NCI-H2081 (cell line): ENCODE data around the gene XKR7.
"Not testable (repeated sequence)": the region's sequence is repeated elsewhere in the genome, so short reads cannot be mapped to it uniquely, and the experiment has no call there.

Experiments used
- DNase-seq, 2 experiments: peaks; one replicate each; lab custom pipeline; 2025; lab: John Stamatoyannopoulos, UW

XKR7 gene, protein sequence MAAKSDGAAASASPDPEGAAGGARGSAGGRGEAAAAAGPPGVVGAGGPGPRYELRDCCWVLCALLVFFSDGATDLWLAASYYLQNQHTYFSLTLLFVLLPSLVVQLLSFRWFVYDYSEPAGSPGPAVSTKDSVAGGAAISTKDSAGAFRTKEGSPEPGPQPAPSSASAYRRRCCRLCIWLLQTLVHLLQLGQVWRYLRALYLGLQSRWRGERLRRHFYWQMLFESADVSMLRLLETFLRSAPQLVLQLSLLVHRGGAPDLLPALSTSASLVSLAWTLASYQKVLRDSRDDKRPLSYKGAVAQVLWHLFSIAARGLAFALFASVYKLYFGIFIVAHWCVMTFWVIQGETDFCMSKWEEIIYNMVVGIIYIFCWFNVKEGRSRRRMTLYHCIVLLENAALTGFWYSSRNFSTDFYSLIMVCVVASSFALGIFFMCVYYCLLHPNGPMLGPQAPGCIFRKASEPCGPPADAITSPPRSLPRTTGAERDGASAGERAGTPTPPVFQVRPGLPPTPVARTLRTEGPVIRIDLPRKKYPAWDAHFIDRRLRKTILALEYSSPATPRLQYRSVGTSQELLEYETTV

DNA sequence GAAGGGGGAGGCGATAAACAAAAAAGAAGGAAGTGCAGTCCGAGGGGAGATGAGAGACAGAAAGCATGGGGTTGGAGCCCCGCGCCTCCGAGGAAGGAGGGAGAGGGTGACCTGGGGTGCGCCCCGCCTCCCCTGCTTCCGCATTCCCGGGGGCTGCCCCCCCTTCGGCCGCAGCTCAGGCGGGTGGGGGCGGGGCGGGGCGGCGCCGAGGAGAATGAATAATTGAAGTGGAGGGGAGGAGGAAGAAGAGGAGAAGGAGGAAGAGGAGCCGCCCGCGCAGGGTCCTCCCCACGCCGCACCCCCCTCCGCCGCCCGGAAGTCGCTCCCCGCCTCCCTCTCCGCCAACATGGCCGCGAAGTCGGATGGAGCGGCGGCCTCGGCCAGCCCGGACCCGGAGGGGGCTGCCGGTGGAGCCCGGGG, at the start of gene XKR7:
Gene XKR7, plus strand, starts transcription at position 322 of the 420 bp plus-strand sequence. Its CDS starts 25 bp downstream, at position 347.
- peak; percentile 53 to 56 for DNase-seq

DNA sequence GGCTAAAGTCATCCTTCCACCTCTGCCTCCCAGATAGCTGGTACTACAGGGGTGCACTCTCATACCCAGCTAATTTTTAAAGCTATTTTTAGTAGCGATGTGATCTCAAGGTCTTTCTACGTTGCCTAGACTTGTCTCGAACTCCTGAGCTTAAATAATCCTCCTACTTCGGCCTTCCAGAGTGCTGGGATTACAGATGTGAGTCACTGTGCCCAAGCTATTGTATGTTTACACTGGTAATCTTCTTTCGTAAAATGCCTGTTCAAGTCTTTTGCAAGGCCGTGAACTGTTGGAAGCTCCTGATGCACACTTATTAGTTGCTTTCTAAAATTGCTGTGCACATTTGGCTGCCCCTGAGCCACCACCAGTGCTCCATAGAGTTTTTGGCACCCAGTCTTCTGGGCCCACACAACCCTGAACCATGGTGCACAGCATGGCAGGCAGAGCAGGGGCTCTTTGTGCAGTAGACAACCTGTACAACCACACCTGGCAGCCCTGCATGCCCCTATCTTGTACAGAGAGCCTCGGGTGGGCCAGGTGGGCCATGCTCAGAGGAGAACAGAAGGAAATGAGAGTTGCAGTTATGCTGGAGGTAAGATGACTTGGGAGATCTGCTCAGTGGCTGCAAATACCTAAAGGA, 49.4 kb upstream of the XKR7 start:
- DNase-seq: no peak

DNA sequence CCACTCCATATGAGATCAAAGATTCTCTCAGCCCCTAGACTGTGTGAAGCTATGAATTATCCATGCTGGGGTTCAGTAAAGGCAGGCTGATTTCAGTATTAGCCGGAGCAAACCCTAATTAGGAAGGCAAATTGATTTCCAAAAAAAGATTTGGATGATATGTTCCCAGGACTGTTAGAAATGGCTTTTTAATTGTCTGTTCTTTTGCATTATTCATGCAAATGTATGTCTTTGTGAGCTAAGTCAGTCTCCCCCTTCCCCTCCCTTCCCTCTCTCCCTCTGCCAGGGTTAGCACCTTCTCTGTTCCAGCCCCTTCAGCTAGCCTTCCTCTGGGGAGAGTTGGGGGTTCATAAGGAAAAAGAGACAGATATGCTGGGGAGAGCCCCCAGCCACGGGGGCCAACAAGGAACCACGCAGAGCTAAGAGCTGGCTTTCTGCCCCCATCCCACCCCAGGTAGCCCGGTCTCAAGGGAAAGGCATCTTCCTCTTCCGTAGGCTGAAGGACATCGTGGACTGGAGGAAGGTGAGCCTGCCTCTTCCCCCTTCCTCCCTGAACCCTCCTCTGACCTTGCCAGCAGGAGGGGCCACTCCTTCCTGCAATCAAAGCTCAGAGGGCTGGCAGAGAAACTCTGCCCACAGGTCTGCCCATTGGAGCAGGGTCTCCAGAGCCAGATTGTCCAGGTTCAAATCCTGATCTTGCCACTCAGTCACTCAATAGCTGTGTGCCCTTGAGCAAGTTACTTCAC, 48.4 kb upstream of the XKR7 start:
- DNase-seq: no peak

DNA sequence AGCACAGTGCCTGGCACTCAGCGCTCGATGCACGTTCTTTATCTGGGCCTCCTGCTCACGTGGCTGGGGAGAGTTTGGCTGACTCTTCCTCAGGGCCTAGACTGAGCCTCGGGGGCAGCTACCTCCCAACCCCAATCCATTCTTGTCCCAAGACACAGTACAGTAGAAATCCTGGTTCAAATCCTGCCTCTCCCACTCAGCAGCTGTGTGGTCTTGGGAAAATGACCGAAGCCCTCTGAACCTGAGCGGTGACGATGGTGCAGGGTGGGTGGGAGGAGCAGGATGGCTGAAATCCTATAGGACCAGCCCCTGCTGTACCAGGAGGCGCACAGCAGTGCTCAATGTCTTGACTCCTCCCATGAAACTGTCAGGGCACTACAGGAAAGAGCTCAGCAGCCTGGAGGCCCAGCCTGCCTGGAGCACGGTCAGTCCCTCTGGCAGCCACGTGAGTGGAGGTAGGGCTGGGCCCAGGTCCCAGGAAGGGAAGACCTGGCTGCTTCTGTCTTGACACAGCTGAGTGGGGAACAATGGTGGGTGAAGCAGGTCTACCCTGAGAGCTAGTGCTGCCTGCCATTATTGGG, 47.6 kb upstream of the XKR7 start:
- no peak for DNase-seq

DNA sequence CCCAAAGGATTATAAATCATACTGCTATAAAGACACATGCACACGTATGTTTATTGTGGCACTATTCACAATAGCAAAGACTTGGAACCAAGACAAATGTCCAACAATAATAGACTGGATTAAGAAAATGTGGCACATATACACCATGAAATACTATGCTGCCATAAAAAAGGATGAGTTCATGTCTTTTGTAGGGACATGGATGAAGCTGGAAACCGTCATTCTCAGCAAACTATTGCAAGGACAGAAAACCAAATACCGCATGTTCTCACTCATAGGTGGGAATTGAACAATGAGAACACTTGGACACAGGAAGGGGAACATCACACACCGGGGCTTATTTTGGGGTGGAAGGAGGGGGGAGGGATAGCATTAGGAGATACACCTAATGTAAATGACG, 46.5 kb upstream of the XKR7 start:
- DNase-seq: not testable (repeated sequence)

DNA sequence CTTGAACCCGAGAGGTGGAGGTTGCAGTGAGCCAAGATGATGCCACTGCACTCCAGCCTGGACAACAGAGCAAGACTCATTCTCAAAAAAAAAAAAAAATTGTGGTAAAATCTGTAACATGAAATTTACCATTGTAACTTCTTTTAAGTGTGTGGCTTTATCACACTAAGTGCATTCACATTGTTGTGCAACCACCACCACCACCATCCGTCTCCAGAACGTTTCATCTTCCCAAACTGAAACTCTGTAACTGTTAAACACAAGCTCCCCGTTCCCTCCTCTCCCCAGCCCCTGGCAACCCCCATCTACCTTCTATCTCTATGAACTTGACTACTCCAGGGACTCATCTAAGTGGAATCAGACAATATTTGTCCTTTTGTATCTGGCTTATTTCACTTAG, 45.8 kb upstream of the XKR7 start:
- no peak for DNase-seq

GRCh38 chr20:31922588-31922987, 45.4 kb upstream of the XKR7 start:
- no peak for DNase-seq

DNA sequence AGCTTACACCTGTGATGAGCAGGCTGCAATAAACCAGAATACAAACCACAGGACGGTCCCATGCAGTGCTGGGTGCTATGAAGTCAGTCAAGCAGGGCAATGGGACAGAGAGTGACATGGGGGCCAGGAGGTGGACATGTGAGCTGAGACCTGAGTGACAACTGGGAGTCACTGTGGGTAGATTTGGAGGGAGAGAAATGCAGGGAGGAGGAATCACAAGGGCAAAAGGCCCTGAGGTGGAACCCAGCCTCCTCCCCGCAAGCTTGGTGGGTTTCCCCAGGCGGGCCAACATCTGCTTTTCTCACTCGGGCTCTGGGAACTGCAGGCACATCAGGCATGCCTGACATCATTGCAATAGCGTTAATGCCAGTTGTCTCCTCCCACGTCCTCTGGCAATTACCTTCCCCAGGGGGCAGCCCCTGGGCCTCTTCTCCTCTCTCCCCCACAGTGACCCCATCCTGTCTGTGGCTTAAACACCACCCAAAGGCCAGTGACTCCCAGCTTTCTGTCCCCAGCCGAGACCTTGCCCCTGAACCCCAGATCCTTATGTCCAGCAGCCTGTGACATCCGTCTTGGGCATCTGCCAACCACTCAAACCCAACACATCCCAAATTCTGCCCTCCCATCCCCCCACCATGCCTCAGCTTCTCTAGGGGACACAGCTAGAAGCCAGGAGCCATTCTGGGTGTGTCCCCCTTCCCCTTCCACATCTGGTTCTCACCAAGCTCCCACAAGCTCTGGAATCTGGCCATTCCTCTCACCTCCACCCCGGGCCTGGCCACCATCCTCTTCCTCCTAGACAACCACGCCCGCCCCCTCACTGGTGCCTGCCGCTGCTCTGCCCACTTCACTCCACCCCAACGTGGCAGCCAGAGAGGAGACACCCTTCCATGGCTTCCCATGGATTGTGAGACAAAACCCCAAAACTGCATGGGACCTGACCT, 44.3 kb upstream of the XKR7 start:
- DNase-seq: no peak

GRCh38 chr20:31924561-31924960, 43.4 kb upstream of the XKR7 start:
- DNase-seq: no peak

DNA sequence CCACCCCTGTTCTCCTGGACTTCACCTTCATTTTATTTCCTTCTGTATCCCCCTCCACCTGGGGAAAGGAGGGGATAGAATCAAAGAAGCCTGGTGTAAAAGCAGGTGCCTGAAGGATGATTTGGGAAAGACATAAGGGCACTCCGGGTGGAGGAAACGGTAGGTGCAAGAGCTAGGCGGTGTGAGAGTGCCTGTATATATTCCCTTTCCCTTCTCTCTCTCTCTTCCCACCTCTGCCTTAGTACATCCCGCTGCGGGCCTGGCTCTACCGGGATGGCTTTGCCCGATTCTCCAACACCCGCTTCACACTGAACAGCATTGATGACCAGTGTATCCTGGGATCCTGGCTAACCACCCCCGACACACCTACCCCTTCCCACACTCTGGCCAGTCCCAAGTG, 42.3 kb upstream of the XKR7 start:
- no peak for DNase-seq

DNA sequence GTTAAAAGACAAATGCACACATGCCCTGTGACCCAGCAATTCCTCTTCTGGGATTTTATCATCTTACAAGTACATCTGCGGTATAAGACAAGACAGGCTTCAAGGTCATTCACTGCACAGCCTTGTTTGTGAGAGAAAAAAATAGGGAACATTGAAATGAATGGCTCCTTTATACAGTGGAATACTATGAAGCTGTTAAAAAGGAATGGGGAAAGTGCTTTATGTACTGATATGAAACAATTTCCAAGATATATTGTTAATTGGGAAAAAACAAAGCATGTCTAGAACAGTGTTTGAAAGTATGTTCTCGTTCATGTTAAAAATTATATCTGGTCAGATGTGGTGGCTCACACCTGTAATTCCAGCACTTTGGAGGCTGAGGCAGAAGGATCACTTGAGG, 41.5 kb upstream of the XKR7 start:
- no peak for DNase-seq

GRCh38 chr20:31927627-31928159, 40.3 kb upstream of the XKR7 start:
- DNase-seq: peak in 1 of 2 experiments; percentile 55

DNA sequence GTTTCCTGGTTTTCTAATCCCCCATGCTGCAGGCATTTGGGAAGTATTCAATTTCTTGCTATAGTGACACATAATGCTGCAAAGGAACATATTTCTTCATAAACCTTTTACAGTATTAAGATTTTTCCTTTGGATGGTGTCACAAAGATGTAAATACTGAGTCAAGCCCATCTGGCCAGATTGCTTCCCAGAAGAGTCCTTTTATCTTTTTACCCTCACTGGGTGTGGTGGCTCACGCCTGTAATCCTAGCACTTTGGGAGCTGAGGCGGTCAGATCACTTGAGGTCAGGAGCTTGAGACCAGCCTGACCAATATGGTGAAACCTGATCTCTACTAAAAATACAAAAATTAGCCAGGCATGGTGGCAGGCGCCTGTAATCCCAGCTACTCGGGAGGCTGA, 38.3 kb upstream of the XKR7 start:
- DNase-seq: not testable (repeated sequence)

- DNase-seq: no peak
These were observed 37.2 kb upstream of the XKR7 start for GRCh38 chr20:31930779-31931178.

DNA sequence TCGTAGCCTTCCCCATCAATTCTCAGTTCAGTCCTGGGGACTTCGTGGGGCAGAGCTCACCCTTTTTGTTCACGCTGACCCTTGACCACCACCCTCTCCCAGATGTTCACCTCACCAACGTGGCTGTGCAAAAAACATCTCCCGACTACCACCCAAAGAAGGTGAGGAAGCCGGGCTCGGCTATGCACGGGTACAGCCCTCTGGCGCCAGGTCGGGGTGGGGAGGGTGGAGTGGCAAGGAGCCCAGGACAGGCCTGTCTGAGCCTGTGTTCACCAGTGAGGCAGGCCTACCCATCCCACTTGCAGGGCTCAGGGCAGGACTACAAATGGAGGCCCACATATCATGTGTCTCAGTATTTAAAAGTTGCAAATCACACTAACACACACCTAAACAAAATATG, 34.3 kb upstream of the XKR7 start:
- no peak for DNase-seq

DNA sequence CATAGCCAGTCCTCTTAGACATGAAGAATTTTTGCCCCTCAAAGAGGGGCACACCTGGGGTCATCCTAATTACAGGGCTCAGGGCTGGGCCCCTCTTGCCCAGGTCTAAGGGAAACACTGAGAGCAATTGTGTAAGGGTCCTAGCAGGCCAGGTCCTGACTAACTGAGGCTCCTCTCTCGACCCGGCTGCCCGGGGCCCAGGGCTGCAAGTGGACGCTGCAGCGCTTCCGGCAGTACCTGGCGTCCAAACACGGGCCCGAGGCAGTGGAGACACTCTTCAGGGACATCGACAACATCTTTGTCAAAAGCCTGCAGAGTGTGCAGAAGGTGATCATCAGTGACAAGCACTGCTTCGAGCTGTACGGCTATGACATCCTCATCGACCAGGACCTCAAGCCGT, 33.5 kb upstream of the XKR7 start:
- DNase-seq: no peak

DNA sequence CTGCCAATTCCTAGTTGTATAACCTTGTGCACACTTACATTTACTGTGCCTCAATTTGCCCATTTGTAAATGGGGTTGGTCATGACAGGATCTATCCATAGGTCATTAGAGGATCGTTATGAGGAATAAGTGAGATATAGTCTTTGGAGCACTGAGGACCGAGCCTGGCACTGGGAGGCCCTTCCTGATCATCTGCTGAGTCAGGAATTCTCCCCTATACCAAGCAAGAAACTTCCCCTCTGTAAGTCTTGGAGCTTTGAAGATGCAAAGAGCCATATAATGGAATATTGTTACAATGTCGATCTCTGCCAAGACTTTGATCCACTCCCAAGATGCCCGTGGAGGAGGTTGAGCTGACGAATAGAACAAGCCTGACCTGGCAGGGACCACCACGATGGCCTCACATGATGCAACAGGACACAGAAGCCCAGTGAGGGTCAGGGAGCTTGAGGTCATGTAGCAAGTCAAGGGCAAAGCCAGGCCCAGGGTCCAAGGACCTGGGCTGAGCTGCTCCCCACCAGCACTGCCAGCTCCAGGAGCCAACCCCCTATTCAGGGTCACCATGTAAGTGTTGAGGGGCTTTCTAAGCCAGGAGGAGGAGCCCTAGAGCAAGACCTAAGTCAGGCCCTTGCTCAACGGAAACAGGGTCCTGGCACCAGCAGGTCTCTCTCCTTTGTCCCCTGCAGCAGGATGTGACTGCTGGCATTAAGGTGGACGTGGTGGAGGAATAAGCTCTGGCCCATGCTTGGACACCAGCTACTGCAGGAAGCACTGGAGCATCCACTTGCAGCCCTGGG, 32.8 kb upstream of the XKR7 start:
- no peak for DNase-seq

GRCh38 chr20:31936420-31936819, 31.5 kb upstream of the XKR7 start:
- DNase-seq: no peak

GRCh38 chr20:31937820-31938219, 30.1 kb upstream of the XKR7 start:
- DNase-seq: no peak

- no peak for DNase-seq
These were observed 28.3 kb upstream of the XKR7 start for GRCh38 chr20:31939661-31940060.
